Kidney (tissue), 14 donors: ENCODE data around the gene GALNS. TPM values are rescaled to one million over a fixed set of nuclear protein-coding genes. Genes with fewer than 3 reads are reported as not detected.

Experiments used
- DNase-seq, 5 donors: peaks; one replicate each; pipeline ENCODE4 v3.0.0-alpha.2; 2013 to 2020
- FAIRE-seq: peaks from 2 replicates; lab custom pipeline; 2012; peaks lifted over from hg19 to GRCh38; lab: Jason Lieb, UNC
- H3K27ac ChIP-seq, 2 donors: one replicate each; pipeline ENCODE4 v1.7.0; 2013; ENCODE audit warnings: low read depth in 2 of 2, low read length in 2 of 2, inconsistent platforms in 1 of 2
- H3K27me3 ChIP-seq: one replicate; pipeline ENCODE4 v1.7.1; 2013; ENCODE audit warnings: low read length, inconsistent platforms; ENCODE audit not compliant: control insufficient read depth, insufficient read depth
- H3K36me3 ChIP-seq, 3 donors: one replicate each; pipeline versions ENCODE4 v1.7.0 to v1.7.1; 2013; ENCODE audit warnings: low read length in 3 of 3, control low read depth in 1 of 3, inconsistent platforms in 1 of 3; ENCODE audit not compliant: insufficient read depth in 3 of 3, control insufficient read depth in 2 of 3
- H3K4me1 ChIP-seq, 3 donors: one replicate each; pipeline versions ENCODE4 v1.7.0 to v1.7.1; 2013; ENCODE audit warnings: low read length in 3 of 3, inconsistent platforms in 1 of 3, low read depth in 1 of 3; ENCODE audit not compliant: control insufficient read depth in 2 of 3, insufficient read depth in 2 of 3
- H3K4me3 ChIP-seq, 3 donors: one replicate each; pipeline versions ENCODE4 v1.7.0 to v1.8.1; 2013; ENCODE audit warnings: low read length in 3 of 3, control low read depth in 1 of 3, inconsistent platforms in 1 of 3
- H3K9ac ChIP-seq, 3 donors: one replicate each; pipeline versions ENCODE4 v1.7.0 to v1.7.1; 2013; ENCODE audit warnings: low read length in 3 of 3, control low read depth in 1 of 3, inconsistent platforms in 1 of 3
- H3K9me3 ChIP-seq, 3 donors: one replicate each; pipeline versions ENCODE4 v1.7.0 to v1.7.1; 2013; ENCODE audit warnings: low read length in 3 of 3, control low read depth in 1 of 3, inconsistent platforms in 1 of 3; ENCODE audit not compliant: control insufficient read depth in 2 of 3, insufficient read depth in 1 of 3
- CTCF ChIP-seq: IDR thresholded peaks from 3 replicates; pipeline ENCODE4 v1.5.1; 2012; ENCODE audit warnings: mild to moderate bottlenecking, moderate library complexity, borderline replicate concordance; ENCODE audit not compliant: insufficient read depth; ENCODE audit errors: extremely low read depth
- intact Hi-C: fragments of 100-400 bp; cut with DNase I; formaldehyde crosslinking; loops from one replicate; pipeline ENCODE4 v1.11.1; 2022
- polyA plus RNA-seq: library from polyadenylated mRNA; stranded (reverse); fragments of 350-450 nt; fragmentation: Illumina TruSeq; extraction: RNeasy Lipid Tissue Mini Kit (QIAGEN cat#74804); gene quantifications from one replicate; pipeline ENCODE4 v1.2.3, GENCODE V29; 2014; ENCODE audit warnings: low read depth, low replicate concordance; ENCODE audit not compliant: insufficient read depth
- total RNA-seq: library from RNA; stranded (reverse); fragmentation: NEBNext Ultra II Directional; extraction: Animal tissue kit (Norgen Biotek cat#: 25700); gene quantifications from one replicate; pipeline ENCODE4 v1.2.1, GENCODE V29; 2021
- donor health status: control.
- donor health status: control.
- donor health status: control.
- donor health status: control.
- donor health status: control.
- donor health status: DM: yes; HTN: yes; CAD: no.
- donor health status: Normal renal cell carcinoma (clear cell type).

The GALNS gene
- total and polyA plus RNA-seq, 2 donors from 2014 or later = 15.8 to 37.2 TPM

DNA sequence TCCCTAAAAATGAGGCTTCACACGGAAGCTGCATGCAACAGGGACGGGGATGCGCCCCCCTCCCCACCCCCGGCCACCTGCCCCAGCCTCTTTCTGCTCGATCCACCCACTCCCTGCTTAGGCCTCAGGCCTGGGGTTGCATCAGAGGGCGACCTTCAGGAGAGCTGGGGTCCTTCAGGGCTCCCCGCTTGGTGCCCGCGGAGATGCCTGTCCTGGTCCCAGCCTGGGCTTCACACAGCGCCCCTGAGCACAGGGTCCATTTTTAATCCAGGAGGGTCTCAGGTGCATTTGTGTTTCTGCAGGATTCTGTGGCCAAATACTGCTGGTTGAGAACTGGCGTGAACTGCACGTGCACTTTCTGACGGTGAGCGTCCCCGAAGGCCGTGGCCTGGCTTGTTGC, 37.6 kb downstream of the GALNS start:
- H3K9ac ChIP-seq = no peak overlapping the region
- no peak overlapping the region for H3K4me3 ChIP-seq
- no peak for DNase-seq
- no peak overlapping the region for H3K27ac ChIP-seq
- no peak for FAIRE-seq
- peaks cover 0 to 2% (median 0%) of the 10 kb centered on the region in 3 donors for H3K36me3 ChIP-seq
- H3K9me3 ChIP-seq = no peaks in the 10 kb centered on the region
- H3K27me3 ChIP-seq = no peaks in the 10 kb centered on the region
- no peak for TF ChIP-seq CTCF
- peaks cover 0 to 2% (median 0%) of the 10 kb centered on the region in 3 donors for H3K4me1 ChIP-seq
- intact Hi-C loops = no loop called here

DNA sequence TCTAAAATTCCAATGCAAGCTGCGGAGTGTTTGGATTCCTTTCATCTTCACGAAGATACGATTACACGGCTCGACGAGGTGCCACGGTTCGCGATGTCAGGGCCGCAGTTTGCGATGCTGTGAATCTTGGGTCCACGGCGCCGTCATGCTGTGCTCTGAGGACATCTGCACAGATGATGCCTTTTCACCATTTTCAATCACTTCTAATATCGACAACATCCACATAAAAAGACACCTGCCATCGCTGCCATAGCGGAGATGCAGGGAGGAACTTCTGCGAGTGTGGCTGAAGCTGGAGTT, 38.2 kb downstream of the GALNS start:
- H3K27ac ChIP-seq = no peak overlapping the region
- H3K9me3 ChIP-seq = no peaks in the 10 kb centered on the region
- no peak overlapping the region for H3K4me3 ChIP-seq
- FAIRE-seq (no peak), DNase-seq (peak in 2 of 5 donors; percentile 35 to 46)
- H3K9ac ChIP-seq = no peak overlapping the region
- H3K4me1 ChIP-seq = peaks cover 0 to 2% (median 0%) of the 10 kb centered on the region in 3 donors
- peaks cover 0 to 2% (median 0%) of the 10 kb centered on the region in 3 donors for H3K36me3 ChIP-seq
- intact Hi-C loops = no loop called here
- H3K27me3 ChIP-seq = no peaks in the 10 kb centered on the region
- TF ChIP-seq CTCF = no peak

DNA sequence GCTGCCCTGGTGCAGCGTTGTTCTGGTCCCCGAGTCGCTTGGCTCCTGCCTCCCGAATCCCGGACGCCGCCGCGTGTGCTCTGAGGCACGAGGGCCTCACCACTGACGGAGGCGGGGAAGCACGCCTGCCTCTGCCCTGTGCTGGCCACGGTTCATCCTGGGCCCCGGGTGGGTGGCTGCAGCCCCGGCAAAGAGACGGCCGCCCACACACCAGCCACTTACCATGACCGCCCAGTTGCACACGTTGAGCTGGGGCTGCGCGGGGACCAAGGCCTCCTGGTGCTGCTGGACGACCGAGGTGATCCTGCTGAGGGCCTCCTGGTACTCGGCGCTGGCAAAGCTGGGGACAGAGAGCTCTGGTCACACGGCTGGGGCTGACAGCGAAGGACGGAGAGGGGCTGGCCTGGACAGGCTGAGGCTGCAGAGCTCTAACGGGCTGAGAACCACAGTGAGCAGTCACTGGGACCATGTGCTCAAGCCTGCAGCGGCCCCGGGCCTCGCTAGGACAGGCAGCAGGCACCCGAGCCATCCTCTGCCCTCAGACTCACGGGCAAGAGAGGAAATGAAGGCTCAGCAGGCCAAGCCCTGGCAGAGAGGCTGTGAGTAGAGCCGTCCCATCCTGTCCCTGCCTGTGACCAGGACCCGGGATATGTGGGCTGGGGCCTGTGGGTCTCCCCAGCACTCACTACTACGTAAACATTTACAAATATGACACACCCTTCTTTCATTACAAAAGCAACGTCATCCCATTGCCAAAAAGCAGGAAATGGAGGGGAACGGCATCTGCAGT, 38.8 kb downstream of the GALNS start:
- no peaks in the 10 kb centered on the region for H3K27me3 ChIP-seq
- H3K4me3 ChIP-seq = no peak overlapping the region
- H3K27ac ChIP-seq = no peak overlapping the region
- no peaks in the 10 kb centered on the region for H3K9me3 ChIP-seq
- TF ChIP-seq CTCF = no peak
- no peak for FAIRE-seq
- peaks cover 0 to 2% (median 0%) of the 10 kb centered on the region in 3 donors for H3K4me1 ChIP-seq
- peak in 1 of 5 donors; percentile 22 for DNase-seq
- no peak overlapping the region for H3K9ac ChIP-seq
- intact Hi-C loops = no loop called here
- H3K36me3 ChIP-seq = peaks cover 0 to under 1% (median 0%) of the 10 kb centered on the region in 3 donors
